Suprapubic skin (tissue), 4 donors: ENCODE results near the gene SPRED2. TPM values are rescaled to one million over a fixed set of nuclear protein-coding genes. Genes with fewer than 3 reads are reported as not detected.

Experiments
- DNase-seq, 2 donors: peaks; one replicate each; pipeline ENCODE4 v3.0.0-alpha.2; 2019; ENCODE audit warnings: low spot score in 2 of 2
- H3K27ac ChIP-seq: fragments of 200-600 bp; sonication (generic); one replicate; pipeline ENCODE4 v1.5.1; 2019
- H3K27me3 ChIP-seq: fragments of 200-600 bp; sonication (generic); one replicate; pipeline ENCODE4 v1.5.1; 2019
- H3K36me3 ChIP-seq: fragments of 200-600 bp; sonication (generic); one replicate; pipeline ENCODE4 v1.5.1; 2019
- H3K4me1 ChIP-seq: fragments of 200-600 bp; sonication (generic); one replicate; pipeline ENCODE4 v1.5.1; 2019
- H3K4me3 ChIP-seq: fragments of 200-600 bp; sonication (generic); one replicate; pipeline ENCODE4 v1.5.1; 2019; ENCODE audit warnings: mild to moderate bottlenecking
- H3K9me3 ChIP-seq: fragments of 200-600 bp; sonication (generic); one replicate; pipeline ENCODE4 v1.5.1; 2019
- EP300 ChIP-seq: sonication (generic); formaldehyde crosslinking; IDR thresholded peaks from one replicate; pipeline ENCODE4 v1.6.1; 2017; ENCODE audit warnings: antibody characterized with exemption
- POLR2A ChIP-seq, 2 donors: fragments of 450-650 bp; IDR thresholded peaks; one replicate each; pipeline ENCODE4 v1.6.1; 2017; ENCODE audit warnings: antibody characterized with exemption in 2 of 2, mild to moderate bottlenecking in 2 of 2, moderate library complexity in 2 of 2
- POLR2AphosphoS5 ChIP-seq, 3 donors: sonication (generic); formaldehyde crosslinking; IDR thresholded peaks; one replicate each; pipeline ENCODE4 v1.6.1; 2017; ENCODE audit warnings: antibody characterized with exemption in 3 of 3
- WGBS: methylation state at CpG from one replicate; pipeline ENCODE4 v1.1.5; 2018; 5-methylcytosine and 5-hydroxymethylcytosine counted together
- total RNA-seq, 4 donors: library from RNA; depleted of rRNA; stranded (reverse); fragments of >200 nt; gene quantifications; one replicate each; pipeline ENCODE4 v1.1.0, GENCODE V29; 2016
- TF ChIP-seq, protein P1 (sequence below), 2 donors: fragments of 200-600 bp in 1 of 2; fragments of 450-650 bp in 1 of 2; sonication (generic) in 1 of 2; IDR thresholded peaks; one replicate each; pipeline ENCODE4 v1.5.1; 2016 to 2019; ENCODE audit warnings: antibody characterized with exemption in 2 of 2, mild to moderate bottlenecking in 1 of 2, moderate library complexity in 1 of 2

SPRED2 gene
- total RNA-seq, 4 donors from 2014 or later = 17.8 to 27.5 (median 18.7) TPM

DNA sequence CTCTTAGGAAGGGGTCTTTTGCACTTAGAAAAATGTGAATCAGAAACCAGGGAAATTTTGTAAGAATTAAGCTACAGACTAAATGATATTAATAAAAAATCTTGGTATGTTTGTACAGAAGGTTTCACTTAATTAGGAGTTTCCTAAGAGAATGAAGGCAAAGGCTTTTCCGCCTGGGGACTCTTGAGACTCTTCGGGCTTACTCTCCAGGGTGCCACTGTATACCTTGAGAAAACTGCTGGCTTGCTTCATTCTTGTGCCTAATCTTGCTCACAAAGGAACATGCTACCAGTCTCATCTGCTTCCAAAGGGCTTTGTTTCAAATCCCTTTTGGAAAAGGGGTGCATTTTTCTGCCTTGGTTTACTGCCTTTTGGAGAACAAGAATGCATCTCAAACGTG lies 155.3 kb downstream of the SPRED2 start:
- Histone ChIP-seq H3K36me3 (peaks cover 11% of the 10 kb centered on the region), H3K4me3 (no peak overlapping the region), H3K27ac (no peak overlapping the region), H3K4me1 (peaks cover 6% of the 10 kb centered on the region), H3K27me3 (no peaks in the 10 kb centered on the region), H3K9me3 (no peaks in the 10 kb centered on the region)
- DNase-seq = peak in 1 of 2 donors; percentile 8
- TF ChIP-seq POLR2AphosphoS5 (IDR thresholded peaks at IDR 0.05) (no peak), POLR2A (IDR thresholded peaks at IDR 0.05) (no peak), EP300 (no peak)
- TF ChIP-seq, protein P1, sequence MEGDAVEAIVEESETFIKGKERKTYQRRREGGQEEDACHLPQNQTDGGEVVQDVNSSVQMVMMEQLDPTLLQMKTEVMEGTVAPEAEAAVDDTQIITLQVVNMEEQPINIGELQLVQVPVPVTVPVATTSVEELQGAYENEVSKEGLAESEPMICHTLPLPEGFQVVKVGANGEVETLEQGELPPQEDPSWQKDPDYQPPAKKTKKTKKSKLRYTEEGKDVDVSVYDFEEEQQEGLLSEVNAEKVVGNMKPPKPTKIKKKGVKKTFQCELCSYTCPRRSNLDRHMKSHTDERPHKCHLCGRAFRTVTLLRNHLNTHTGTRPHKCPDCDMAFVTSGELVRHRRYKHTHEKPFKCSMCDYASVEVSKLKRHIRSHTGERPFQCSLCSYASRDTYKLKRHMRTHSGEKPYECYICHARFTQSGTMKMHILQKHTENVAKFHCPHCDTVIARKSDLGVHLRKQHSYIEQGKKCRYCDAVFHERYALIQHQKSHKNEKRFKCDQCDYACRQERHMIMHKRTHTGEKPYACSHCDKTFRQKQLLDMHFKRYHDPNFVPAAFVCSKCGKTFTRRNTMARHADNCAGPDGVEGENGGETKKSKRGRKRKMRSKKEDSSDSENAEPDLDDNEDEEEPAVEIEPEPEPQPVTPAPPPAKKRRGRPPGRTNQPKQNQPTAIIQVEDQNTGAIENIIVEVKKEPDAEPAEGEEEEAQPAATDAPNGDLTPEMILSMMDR (IDR thresholded peaks at IDR 0.05) = no peak
- 69% methylated on average over 3 of the region's 3 CpGs for WGBS

DNA sequence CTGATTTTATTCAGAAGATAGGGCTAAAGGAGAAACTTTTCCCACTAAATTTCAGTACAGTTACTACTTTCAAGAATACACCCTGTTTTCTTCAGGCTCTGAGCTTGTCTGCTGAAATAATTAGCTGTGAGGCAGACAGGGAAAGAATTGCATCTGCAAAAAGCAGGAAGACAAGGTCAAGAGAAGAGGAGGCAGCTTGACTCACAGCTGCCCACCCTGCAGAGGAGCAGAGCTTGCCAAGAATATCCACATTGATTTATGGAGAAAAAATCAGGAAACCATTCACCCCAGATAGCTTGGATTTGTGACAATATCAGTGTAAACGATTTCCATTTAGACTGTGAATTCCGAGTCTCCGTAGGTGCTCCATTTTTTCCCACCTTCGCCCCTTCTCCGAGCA lies 155.8 kb downstream of the SPRED2 start:
- peaks cover 3% of the 10 kb centered on the region for H3K4me1 ChIP-seq
- TF ChIP-seq, protein P1 (IDR thresholded peaks at IDR 0.05) = no peak
- TF ChIP-seq EP300 (no peak), POLR2AphosphoS5 (IDR thresholded peaks at IDR 0.05) (no peak), POLR2A (IDR thresholded peaks at IDR 0.05) (no peak)
- WGBS = 73% methylated on average over 5 of the region's 5 CpGs

DNA sequence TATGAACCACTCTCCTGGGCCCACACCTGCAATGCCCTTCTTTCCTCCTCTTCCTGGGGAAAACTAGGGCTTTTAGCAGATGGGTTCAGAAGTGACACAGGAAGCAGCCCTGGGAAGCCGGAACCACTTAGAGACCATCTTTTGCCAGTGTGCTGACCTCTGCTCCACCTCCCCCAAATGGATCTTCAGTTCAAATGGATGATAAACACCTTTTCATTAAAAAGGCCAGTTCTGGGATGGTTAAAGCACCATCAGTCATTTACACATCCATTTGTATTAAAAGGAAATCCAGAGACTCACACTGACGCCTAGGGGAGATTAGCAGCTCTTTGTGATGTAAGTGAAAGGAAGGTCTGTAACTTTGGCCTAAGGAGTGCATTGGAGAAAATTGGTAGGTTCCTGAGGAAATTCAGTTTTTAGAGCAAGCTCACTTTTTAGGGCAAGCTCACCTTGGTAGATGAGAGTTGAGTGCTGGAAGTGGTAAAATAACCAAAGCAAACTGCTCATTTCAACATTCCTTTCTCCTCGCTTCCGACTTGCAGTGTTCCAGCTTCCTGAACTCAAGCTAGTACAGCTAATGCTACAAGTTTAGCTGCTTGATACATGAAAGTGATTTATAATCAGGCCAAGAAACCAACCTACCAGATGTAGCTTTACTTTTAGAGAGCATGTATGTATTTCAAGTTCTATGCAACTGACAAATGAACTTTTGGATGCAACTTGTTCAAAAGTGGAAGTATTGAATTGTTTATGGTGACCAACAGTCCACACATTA lies 157.1 kb downstream of the SPRED2 start:
- H3K4me3 ChIP-seq = no peak overlapping the region
- H3K9me3 ChIP-seq = no peaks in the 10 kb centered on the region
- no peak overlapping the region for H3K27ac ChIP-seq
- WGBS = 70% methylated on average over 4 of the region's 4 CpGs
- H3K36me3 ChIP-seq = peaks cover 23% of the 10 kb centered on the region
- no peaks in the 10 kb centered on the region for H3K27me3 ChIP-seq
- H3K4me1 ChIP-seq = no peaks in the 10 kb centered on the region
- TF ChIP-seq EP300 (no peak), POLR2AphosphoS5 (IDR thresholded peaks at IDR 0.05) (no peak), POLR2A (IDR thresholded peaks at IDR 0.05) (no peak)
- TF ChIP-seq, protein P1 (IDR thresholded peaks at IDR 0.05) = no peak
- DNase-seq = no peak

More for the DNA sequence above, 155.8 kb downstream of the SPRED2 start:
- H3K27ac ChIP-seq = no peak overlapping the region
- H3K36me3 ChIP-seq = peaks cover 16% of the 10 kb centered on the region
- no peaks in the 10 kb centered on the region for H3K27me3 ChIP-seq
- H3K4me3 ChIP-seq = no peak overlapping the region
- no peaks in the 10 kb centered on the region for H3K9me3 ChIP-seq
- no peak for DNase-seq

DNA sequence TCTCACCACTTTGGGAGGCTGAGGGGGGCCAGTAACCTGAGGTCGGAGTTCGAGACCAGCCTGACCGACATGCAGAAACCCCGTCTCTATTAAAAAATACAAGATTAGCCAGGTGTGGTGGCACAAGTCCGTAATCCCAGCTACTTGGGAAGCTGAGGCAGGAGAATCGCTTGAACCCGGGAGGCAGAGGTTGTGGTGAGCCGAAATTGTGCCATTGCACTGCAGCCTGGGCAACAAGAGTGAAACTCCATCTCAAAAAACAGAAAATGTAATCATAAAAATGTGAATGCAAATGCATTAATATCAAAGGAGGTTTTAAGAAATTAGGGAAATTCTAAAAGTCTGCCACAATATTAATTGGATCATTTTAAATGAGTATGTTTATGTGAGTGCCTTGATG lies 159.1 kb downstream of the SPRED2 start:
- Histone ChIP-seq H3K36me3 (peaks cover 31% of the 10 kb centered on the region), H3K4me1 (no peaks in the 10 kb centered on the region), H3K4me3 (no peak overlapping the region), H3K9me3 (no peaks in the 10 kb centered on the region), H3K27ac (no peak overlapping the region), H3K27me3 (no peaks in the 10 kb centered on the region)
- TF ChIP-seq, protein P1 (IDR thresholded peaks at IDR 0.05) = no peak
- TF ChIP-seq POLR2AphosphoS5 (IDR thresholded peaks at IDR 0.05) (no peak), POLR2A (IDR thresholded peaks at IDR 0.05) (no peak), EP300 (no peak)
- no peak for DNase-seq
- whole genome bisulfite sequencing = 97% methylated on average over 8 of the region's 8 CpGs

DNA sequence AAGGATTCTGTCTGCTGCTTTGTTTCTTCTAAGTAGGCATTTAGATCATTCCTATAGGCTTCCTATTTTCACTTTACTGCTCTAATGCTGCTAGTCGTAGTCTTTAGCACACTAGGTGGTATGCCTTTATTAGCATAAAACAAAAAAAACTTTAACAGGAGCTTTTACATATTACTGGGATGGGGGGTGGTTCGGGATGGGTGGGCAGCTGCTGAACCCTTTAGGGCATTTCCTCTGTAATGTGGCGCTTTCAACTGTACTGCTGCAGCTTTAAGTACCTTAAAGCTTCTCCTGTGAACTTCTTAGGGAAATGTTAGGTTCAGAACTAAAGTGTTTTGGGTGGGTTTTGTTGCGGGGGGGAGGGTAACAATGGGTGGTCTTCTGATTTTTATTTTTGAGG lies 163.4 kb downstream of the SPRED2 start:
- no peak for DNase-seq
- TF ChIP-seq POLR2A (IDR thresholded peaks at IDR 0.05) = no peak
- Histone ChIP-seq H3K4me3 (no peak overlapping the region), H3K4me1 (no peaks in the 10 kb centered on the region), H3K27me3 (no peaks in the 10 kb centered on the region), H3K36me3 (peaks cover 53% of the 10 kb centered on the region), H3K9me3 (no peaks in the 10 kb centered on the region), H3K27ac (no peak overlapping the region)
- 55% methylated on average over 4 of the region's 4 CpGs for WGBS
